Measurements from ENCODE around the gene PP2D1.

PP2D1 gene

DNA sequence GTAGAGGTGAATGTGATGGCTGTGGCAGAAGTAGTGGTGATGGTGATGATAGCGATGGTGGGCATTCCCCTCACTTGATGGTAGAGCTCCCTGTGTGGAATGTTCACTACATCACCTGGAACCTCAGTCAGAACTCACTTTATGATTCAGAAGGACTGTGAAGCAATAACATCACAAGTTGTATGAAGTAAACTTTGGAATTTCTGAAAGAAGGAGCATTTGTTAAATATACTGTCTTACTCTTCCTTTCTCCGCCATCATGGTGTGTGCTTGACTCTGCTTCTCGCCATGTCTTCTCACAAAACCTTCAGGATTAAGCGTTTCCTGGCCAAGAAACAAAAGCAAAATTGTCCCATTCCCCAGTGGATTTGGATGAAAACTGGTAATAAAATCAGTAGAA is at the start of gene PP2D1:
PP2D1 (minus strand) TSS at position 101 of the 400 bp plus-strand sequence. CDS start 192 bp downstream, outside the sequence.
- no peak within 1 kb of the TSS for H3K4me3 ChIP-seq (ENCODE audit: low read depth, low read length)
- DNase-seq (ENCODE audit: low read depth) = no peak
- TF ChIP-seq POLR2A (IDR thresholded peaks at IDR 0.05; ENCODE audit: extremely low read depth, insufficient read length) (no peak), CTCF (IDR thresholded peaks at IDR 0.05; ENCODE audit: low read depth, low read length) (no peak)

- peak; percentile 82 for DNase-seq (ENCODE audit: low read depth)
- peak overlapping the region; percentile 21 for H3K4me3 ChIP-seq (ENCODE audit: low read depth, low read length)
- no peak for TF ChIP-seq POLR2A (IDR thresholded peaks at IDR 0.05; ENCODE audit: extremely low read depth, insufficient read length)
- no peak for TF ChIP-seq MYC (IDR thresholded peaks at IDR 0.05; ENCODE audit: low read depth, low read length)
- TF ChIP-seq CTCF (IDR thresholded peaks at IDR 0.05; ENCODE audit: low read depth, low read length) = no peak
- TF ChIP-seq, protein P1, sequence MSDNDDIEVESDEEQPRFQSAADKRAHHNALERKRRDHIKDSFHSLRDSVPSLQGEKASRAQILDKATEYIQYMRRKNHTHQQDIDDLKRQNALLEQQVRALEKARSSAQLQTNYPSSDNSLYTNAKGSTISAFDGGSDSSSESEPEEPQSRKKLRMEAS (IDR thresholded peaks at IDR 0.05; ENCODE audit: low read depth, low read length) = no peak
These were observed 49.1 kb upstream of the PP2D1 start for GRCh38 chr3:20060974-20061685.

- no peak for TF ChIP-seq POLR2A (IDR thresholded peaks at IDR 0.05; ENCODE audit: extremely low read depth, insufficient read length)
- no peak for TF ChIP-seq MYC (IDR thresholded peaks at IDR 0.05; ENCODE audit: low read depth, low read length)
- no peak for TF ChIP-seq CTCF (IDR thresholded peaks at IDR 0.05; ENCODE audit: low read depth, low read length)
- TF ChIP-seq, protein P1 (IDR thresholded peaks at IDR 0.05; ENCODE audit: low read depth, low read length) = no peak
- H3K4me3 ChIP-seq (ENCODE audit: low read depth, low read length) = no peak overlapping the region
- no peak for DNase-seq (ENCODE audit: low read depth)
These were observed 47.9 kb upstream of the PP2D1 start for GRCh38 chr3:20059929-20060328.

- no peak overlapping the region for H3K4me3 ChIP-seq (ENCODE audit: low read depth, low read length)
- TF ChIP-seq CTCF (IDR thresholded peaks at IDR 0.05; ENCODE audit: low read depth, low read length) = no peak
- no peak for TF ChIP-seq MYC (IDR thresholded peaks at IDR 0.05; ENCODE audit: low read depth, low read length)
- TF ChIP-seq, protein P1 (IDR thresholded peaks at IDR 0.05; ENCODE audit: low read depth, low read length) = no peak
- no peak for TF ChIP-seq POLR2A (IDR thresholded peaks at IDR 0.05; ENCODE audit: extremely low read depth, insufficient read length)
- DNase-seq (ENCODE audit: low read depth) = no peak
These were observed 45.6 kb upstream of the PP2D1 start for GRCh38 chr3:20057612-20058180.

DNA sequence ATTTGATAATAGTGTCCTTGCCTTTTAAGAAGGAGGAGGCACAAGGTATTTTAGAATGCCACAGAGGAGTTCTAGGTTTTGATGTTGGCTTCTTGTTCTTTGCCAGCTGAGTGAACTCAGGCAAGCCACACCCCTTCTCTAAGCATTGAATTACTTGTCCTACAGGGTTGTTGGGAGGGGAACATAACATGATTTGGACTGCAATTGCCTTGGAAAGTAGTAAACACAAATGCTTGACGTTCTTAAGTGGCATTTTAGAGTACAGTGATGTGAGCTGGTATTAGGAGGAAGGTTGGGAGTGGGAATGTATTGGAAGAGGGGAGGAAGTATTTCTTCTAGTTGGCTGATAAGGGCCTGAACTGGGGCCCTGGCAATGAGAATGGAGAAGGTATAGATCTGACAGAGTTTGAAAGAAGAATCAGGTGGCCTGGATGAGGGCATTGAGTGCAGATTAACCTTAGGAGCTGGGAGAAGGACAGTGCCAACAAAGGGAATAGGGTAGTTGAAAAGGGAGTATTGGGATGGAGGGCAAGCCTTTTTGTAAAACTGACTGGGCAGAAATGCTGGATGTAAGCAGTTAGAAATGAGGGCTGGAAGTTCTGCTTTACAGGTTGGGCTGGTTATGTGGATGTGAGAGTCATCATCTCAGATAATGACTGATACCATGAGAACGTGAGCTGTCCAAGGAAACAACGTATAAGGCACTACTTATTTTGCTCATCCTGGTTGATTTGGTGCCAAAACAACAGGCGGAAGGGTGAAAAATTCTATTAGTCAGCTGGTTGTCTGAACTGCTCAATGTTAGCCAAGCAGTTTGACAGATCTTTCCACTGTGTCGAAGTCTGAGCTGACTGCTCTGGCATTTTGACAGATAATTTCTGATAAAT is 44.9 kb upstream of the PP2D1 start:
- no peak overlapping the region for H3K4me3 ChIP-seq (ENCODE audit: low read depth, low read length)
- DNase-seq (ENCODE audit: low read depth) = no peak
- TF ChIP-seq POLR2A (IDR thresholded peaks at IDR 0.05; ENCODE audit: extremely low read depth, insufficient read length) = no peak
- TF ChIP-seq, protein P1 (IDR thresholded peaks at IDR 0.05; ENCODE audit: low read depth, low read length) = no peak
- TF ChIP-seq MYC (IDR thresholded peaks at IDR 0.05; ENCODE audit: low read depth, low read length) = no peak
- no peak for TF ChIP-seq CTCF (IDR thresholded peaks at IDR 0.05; ENCODE audit: low read depth, low read length)
